Dendritic cell treated with granulocyte-macrophage colony-stimulating factor and Interleukin-4, amounts not matched to agents 40 ng/mL and 50 ng/mL, for 4 days (primary cell): ENCODE measurements around the gene PON3.

ENCODE experiments used
- H3K27ac Mint-ChIP-seq: one replicate; pipeline ENCODE4 v1.8.0; 2022; ENCODE audit warnings: mild to moderate bottlenecking, mixed read lengths
- H3K27me3 Mint-ChIP-seq: one replicate; pipeline ENCODE4 v1.8.0; 2022; ENCODE audit warnings: mild to moderate bottlenecking, mixed read lengths
- H3K36me3 Mint-ChIP-seq: one replicate; pipeline ENCODE4 v1.8.0; 2022; ENCODE audit warnings: low read depth, mixed read lengths
- H3K4me1 Mint-ChIP-seq: one replicate; pipeline ENCODE4 v1.8.0; 2022; ENCODE audit warnings: low read depth, mixed read lengths
- H3K4me3 Mint-ChIP-seq: one replicate; pipeline ENCODE4 v1.8.0; 2022; ENCODE audit warnings: mild to moderate bottlenecking, moderate library complexity, mixed read lengths
- H3K9me3 Mint-ChIP-seq: one replicate; pipeline ENCODE4 v1.8.0; 2022; ENCODE audit warnings: mixed read lengths
- intact Hi-C: fragments of 100-400 bp; cut with micrococcal nuclease; formaldehyde crosslinking; loops from one replicate; pipeline ENCODE4 v1.15.0; 2022

The PON3 gene

GRCh38 chr7:95427914-95428516 lies 31.8 kb upstream of the PON3 start:
- H3K9me3 Mint-ChIP-seq, result peaks cover 6% of the 10 kb centered on the region
- intact Hi-C loops, result no loop called here
- no peaks in the 10 kb centered on the region for H3K27me3 Mint-ChIP-seq
- H3K4me3 Mint-ChIP-seq, result no peak overlapping the region
- peaks cover 15% of the 10 kb centered on the region for H3K36me3 Mint-ChIP-seq
- no peak overlapping the region for H3K27ac Mint-ChIP-seq
- H3K4me1 Mint-ChIP-seq, result peaks cover 6% of the 10 kb centered on the region

GRCh38 chr7:95427166-95427565 lies 31.0 kb upstream of the PON3 start:
- Mint-ChIP-seq H3K4me1 (no peaks in the 10 kb centered on the region), H3K27me3 (no peaks in the 10 kb centered on the region), H3K4me3 (no peak overlapping the region), H3K9me3 (peaks cover 6% of the 10 kb centered on the region), H3K27ac (no peak overlapping the region), H3K36me3 (peaks cover 17% of the 10 kb centered on the region)
- intact Hi-C loops, result no loop called here

GRCh38 chr7:95425694-95426093 lies 29.5 kb upstream of the PON3 start:
- H3K9me3 Mint-ChIP-seq, result peaks cover 6% of the 10 kb centered on the region
- intact Hi-C loops, result no loop called here
- peaks cover 5% of the 10 kb centered on the region for H3K4me1 Mint-ChIP-seq
- no peak overlapping the region for H3K27ac Mint-ChIP-seq
- H3K36me3 Mint-ChIP-seq, result peaks cover 30% of the 10 kb centered on the region
- H3K4me3 Mint-ChIP-seq, result no peak overlapping the region
- H3K27me3 Mint-ChIP-seq, result no peaks in the 10 kb centered on the region

DNA sequence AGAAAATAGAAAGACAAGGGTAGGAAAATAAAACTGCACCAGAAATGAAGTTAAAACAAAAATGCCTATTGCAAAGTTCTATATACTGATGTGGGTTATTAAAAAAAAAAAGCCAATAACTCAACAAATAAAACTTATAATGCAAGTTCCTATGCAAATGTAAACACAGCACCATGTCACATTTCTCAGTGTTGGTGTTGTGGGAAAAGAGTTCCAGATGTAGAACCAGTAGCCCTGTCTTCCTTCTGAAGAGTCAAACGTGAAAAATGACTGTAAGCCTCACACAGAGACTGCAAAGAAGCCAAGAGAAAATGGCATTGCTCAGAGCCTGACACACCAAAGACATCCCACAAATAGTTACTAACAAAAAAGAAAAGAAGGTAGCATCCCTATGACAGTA lies 28.5 kb upstream of the PON3 start:
- intact Hi-C loops, result no loop called here
- Mint-ChIP-seq H3K27ac (no peak overlapping the region), H3K4me3 (no peak overlapping the region), H3K27me3 (no peaks in the 10 kb centered on the region), H3K36me3 (peaks cover 30% of the 10 kb centered on the region), H3K9me3 (peaks cover 6% of the 10 kb centered on the region), H3K4me1 (peaks cover 5% of the 10 kb centered on the region)

DNA sequence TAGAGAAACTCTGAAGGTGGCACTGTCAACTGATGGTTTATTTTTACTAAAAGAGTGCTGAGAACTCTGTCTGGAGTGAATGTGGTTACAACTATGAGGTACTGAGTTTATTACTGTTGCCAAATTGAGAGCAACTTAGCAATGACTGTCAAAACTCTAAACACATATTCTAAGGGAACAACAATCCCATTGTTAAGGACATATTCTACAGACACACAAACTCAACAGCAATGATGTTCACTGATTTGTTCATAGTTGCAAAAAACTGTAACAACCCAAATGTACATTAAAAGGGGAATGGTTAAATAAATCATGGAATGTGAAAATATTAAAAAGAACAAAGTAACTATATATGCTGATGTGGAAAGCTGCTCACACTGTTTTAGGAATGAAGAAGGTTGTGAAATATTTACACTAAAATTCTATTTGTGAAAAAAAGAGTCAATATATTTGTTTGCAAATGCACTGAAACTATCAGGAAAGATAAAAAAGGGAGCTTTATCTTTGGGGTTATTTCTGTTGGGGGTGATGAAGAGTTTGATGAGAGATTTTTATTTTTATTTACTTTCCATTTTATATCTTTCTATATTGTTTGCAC lies 25.8 kb upstream of the PON3 start:
- intact Hi-C loops, result no loop called here
- peaks cover 32% of the 10 kb centered on the region for H3K36me3 Mint-ChIP-seq
- H3K9me3 Mint-ChIP-seq, result peaks cover 6% of the 10 kb centered on the region
- no peaks in the 10 kb centered on the region for H3K27me3 Mint-ChIP-seq
- H3K27ac Mint-ChIP-seq, result no peak overlapping the region
- H3K4me3 Mint-ChIP-seq, result no peak overlapping the region
- peaks cover 5% of the 10 kb centered on the region for H3K4me1 Mint-ChIP-seq

- Mint-ChIP-seq H3K4me1 (peaks cover 6% of the 10 kb centered on the region), H3K9me3 (peaks cover 6% of the 10 kb centered on the region), H3K36me3 (peaks cover 34% of the 10 kb centered on the region), H3K27ac (no peak overlapping the region), H3K27me3 (no peaks in the 10 kb centered on the region), H3K4me3 (no peak overlapping the region)
- intact Hi-C loops, result no loop called here
Measured at GRCh38 chr7:95421000-95421846, 25.0 kb upstream of the PON3 start.

GRCh38 chr7:95412075-95412474 lies 15.9 kb upstream of the PON3 start:
- Mint-ChIP-seq H3K36me3 (peaks cover 54% of the 10 kb centered on the region), H3K27me3 (no peaks in the 10 kb centered on the region), H3K4me1 (peaks cover 6% of the 10 kb centered on the region), H3K9me3 (no peaks in the 10 kb centered on the region), H3K4me3 (no peak overlapping the region), H3K27ac (no peak overlapping the region)
- intact Hi-C loops, result no loop called here

GRCh38 chr7:95411666-95412065 lies 15.5 kb upstream of the PON3 start:
- no peak overlapping the region for H3K4me3 Mint-ChIP-seq
- H3K27me3 Mint-ChIP-seq, result no peaks in the 10 kb centered on the region
- intact Hi-C loops, result no loop called here
- H3K9me3 Mint-ChIP-seq, result no peaks in the 10 kb centered on the region
- H3K4me1 Mint-ChIP-seq, result peaks cover 6% of the 10 kb centered on the region
- peaks cover 51% of the 10 kb centered on the region for H3K36me3 Mint-ChIP-seq
- H3K27ac Mint-ChIP-seq, result no peak overlapping the region

DNA sequence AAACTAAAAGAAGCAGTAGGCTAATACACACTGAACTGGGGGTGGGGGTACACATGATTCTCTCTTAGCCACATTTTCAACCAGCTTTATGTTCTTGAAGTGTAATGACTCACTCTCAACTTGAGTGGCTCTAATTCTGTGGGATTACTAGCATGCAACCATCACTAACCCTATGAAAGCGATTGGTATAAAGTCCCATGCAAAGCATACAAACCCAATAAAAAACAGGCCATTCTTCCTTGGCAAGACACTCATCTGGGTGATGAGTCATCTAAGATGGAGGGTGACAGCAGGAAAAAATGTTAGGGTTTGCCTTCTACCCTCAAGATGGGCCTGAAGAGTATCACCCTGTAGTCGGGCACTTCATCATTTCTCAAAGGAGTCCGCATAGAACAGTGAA lies 14.9 kb upstream of the PON3 start:
- peaks cover 3% of the 10 kb centered on the region for H3K4me1 Mint-ChIP-seq
- no peaks in the 10 kb centered on the region for H3K9me3 Mint-ChIP-seq
- intact Hi-C loops, result no loop called here
- no peaks in the 10 kb centered on the region for H3K27me3 Mint-ChIP-seq
- no peak overlapping the region for H3K4me3 Mint-ChIP-seq
- H3K27ac Mint-ChIP-seq, result no peak overlapping the region
- H3K36me3 Mint-ChIP-seq, result peaks cover 56% of the 10 kb centered on the region

- Mint-ChIP-seq H3K36me3 (peaks cover 58% of the 10 kb centered on the region), H3K27ac (no peak overlapping the region), H3K4me1 (no peaks in the 10 kb centered on the region), H3K27me3 (no peaks in the 10 kb centered on the region), H3K4me3 (no peak overlapping the region), H3K9me3 (no peaks in the 10 kb centered on the region)
- intact Hi-C loops, result no loop called here
Measured at GRCh38 chr7:95407751-95408150, 11.6 kb upstream of the PON3 start.

DNA sequence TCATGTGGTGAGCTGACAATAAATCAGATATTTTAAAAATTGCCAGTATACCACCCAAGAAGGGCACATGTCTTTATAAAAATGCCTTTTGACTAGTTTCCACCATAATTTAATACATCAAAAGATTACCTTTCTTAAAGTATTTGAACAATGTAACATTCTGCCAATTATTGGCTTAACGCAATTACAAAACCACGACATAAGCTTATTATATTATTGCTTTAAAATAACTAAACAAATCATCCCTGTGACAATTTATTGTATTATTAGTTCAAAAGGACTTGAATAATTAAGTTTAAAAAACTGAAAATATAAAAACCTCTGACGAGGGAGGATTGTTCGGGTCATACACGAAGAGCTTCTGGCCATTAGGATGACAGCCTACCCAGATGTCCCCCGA lies 9.6 kb upstream of the PON3 start:
- no peak overlapping the region for H3K4me3 Mint-ChIP-seq
- H3K9me3 Mint-ChIP-seq, result no peaks in the 10 kb centered on the region
- H3K27me3 Mint-ChIP-seq, result no peaks in the 10 kb centered on the region
- H3K4me1 Mint-ChIP-seq, result no peaks in the 10 kb centered on the region
- intact Hi-C loops, result no loop called here
- H3K36me3 Mint-ChIP-seq, result peaks cover 42% of the 10 kb centered on the region
- H3K27ac Mint-ChIP-seq, result no peak overlapping the region

DNA sequence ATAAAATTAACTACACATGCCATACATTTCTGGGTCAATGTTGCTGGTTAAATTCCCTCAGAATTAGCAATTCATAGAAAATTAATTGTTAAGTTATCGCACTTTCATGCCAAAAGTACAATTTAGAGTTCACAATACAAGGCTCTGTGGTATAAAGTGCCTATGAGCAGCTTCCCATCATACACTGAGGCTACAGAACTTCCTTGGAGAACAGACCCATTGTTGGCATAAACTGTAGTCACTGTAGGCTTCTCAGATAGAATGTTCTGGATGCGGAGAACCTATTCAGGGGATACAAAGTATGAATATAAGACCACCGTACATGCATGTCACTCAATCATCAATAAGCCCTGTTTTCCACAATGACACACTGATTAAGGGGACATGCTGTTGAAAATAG lies 9.0 kb upstream of the PON3 start:
- no peak overlapping the region for H3K4me3 Mint-ChIP-seq
- H3K27me3 Mint-ChIP-seq, result no peaks in the 10 kb centered on the region
- no peaks in the 10 kb centered on the region for H3K4me1 Mint-ChIP-seq
- peaks cover 36% of the 10 kb centered on the region for H3K36me3 Mint-ChIP-seq
- intact Hi-C loops, result no loop called here
- no peaks in the 10 kb centered on the region for H3K9me3 Mint-ChIP-seq
- H3K27ac Mint-ChIP-seq, result no peak overlapping the region

DNA sequence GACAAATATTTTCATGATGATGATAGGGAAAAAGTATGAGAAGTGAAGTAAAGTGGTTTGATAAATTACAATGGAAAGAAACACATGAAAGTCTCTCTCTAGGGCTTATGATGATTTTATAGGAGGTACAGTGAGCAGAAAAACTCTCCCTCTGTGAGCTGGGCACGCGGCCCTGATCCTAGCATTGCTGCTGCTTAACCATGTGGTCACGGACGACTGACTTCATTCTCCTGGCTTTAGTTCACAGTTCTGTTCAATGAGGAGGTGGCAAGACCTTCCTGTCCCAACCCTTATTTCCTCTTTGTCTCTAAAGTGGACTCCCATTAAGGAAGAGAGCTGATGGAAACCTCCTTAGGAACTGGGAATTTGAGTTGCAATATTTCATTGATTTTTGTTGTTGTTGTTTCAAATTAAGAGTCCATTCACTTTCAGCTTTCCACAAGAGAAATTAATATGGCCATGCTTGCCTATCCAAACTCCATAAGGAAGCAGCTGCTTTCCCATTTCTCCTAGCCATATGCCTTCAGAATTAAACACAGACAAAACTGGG lies 8.2 kb upstream of the PON3 start:
- intact Hi-C loops, result no loop called here
- H3K4me3 Mint-ChIP-seq, result no peak overlapping the region
- no peak overlapping the region for H3K27ac Mint-ChIP-seq
- no peaks in the 10 kb centered on the region for H3K9me3 Mint-ChIP-seq
- H3K27me3 Mint-ChIP-seq, result no peaks in the 10 kb centered on the region
- peaks cover 30% of the 10 kb centered on the region for H3K36me3 Mint-ChIP-seq
- H3K4me1 Mint-ChIP-seq, result no peaks in the 10 kb centered on the region

DNA sequence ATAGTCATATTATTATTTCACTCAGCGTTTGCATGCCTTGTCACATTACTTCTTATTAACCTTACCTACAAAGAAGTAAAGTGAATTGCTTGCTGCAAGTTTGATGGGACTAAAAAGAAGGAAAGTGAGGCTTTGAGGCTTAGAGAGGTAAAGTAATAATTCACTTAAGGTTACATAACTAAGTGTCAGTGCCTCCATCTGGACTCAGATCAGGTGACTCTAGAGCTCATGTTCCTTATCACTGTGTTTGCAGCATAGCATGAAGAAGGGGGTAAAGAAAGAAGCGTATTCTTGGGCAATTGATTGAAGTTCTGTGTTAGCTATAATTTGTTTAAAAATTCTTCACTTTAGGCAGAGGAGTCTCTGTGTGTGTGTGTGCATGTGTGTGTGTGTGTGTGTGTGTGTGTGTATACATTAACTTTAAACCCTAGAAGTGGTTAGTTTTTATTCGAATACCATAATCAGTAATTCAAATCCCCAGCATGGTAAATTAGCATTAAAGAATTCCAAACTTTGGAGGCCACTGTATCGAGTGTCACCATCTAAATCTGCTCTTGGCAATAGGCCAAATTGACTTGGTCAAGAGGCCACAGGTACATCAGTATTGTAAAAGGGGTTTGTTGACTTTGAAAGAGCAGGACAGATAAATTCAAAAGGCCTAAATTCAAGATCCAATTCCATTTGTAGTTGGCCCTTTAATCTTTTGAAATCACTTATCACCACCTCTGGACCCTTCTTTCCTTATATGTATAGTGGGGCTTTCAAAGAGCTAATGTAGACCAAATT lies 2.2 kb upstream of the PON3 start:
- Mint-ChIP-seq H3K27ac (no peak overlapping the region), H3K36me3 (no peaks in the 10 kb centered on the region), H3K4me1 (peaks cover 6% of the 10 kb centered on the region), H3K9me3 (no peaks in the 10 kb centered on the region), H3K27me3 (peaks cover 34% of the 10 kb centered on the region), H3K4me3 (no peak overlapping the region)
- intact Hi-C loops, result no loop called here
